ENCODE results near the gene CPPED1.

The CPPED1 gene

DNA sequence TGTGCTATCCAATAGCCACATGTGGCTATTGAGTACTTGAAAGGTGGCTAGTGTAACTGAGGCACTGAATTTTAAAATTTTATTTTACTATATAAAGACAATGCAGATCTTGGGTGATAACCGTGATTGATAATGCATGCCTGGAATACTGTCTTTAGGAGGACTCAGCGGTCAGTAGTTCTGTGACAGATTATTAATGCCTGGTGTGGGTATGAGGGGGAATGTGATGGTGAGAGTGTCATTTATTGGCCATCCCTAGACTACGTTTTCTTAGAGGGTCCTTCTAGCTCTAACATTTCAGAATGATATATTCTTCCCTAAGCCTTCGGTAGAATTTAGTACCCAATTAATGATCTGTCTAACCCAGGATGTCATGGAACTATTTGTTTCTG, 157.6 kb downstream of the CPPED1 start:
- no peak for DNase-seq (ENCODE audit: low read depth)

DNA sequence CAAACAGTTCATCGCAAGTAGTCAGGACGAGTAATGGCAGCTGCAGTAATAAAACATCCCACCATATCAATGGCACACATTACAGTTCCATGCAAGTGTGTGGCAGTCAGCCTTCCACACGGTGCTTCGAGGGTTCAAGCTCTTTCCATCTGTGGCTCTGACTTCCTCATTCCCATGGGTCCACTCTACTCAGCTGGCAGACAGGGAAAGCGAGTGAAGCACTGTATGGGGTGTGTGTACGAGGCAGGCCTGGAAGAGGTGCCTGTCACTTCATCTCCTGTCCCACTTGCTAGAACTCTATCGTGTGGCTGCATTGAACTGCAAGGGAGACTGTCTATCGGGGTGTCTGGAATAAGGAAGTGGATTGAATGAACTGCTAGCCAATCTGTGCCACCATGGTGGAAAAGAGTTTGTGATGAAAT, 160.6 kb downstream of the CPPED1 start:
- DNase-seq (ENCODE audit: low read depth) = no peak

DNA sequence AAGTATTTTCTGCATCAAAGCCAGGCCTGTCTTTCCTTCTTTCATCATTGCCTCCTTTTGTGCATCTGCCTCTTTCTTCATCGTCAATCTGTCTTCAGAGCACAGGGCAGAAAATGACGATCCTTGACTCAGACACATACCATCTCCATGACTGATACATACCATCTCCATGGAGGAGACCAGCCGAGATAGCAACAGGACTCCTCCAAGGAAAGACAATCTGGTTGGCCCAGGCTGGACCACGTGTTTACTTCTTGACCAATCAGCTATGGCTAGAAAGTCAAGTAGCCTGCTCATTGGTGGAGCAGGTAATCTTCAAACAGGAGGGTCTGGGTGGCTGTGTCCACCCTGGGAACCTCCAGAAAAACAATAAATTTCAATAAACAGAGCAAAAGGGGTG, 164.6 kb downstream of the CPPED1 start:
- peak; percentile 88 for DNase-seq (ENCODE audit: low read depth)

DNA sequence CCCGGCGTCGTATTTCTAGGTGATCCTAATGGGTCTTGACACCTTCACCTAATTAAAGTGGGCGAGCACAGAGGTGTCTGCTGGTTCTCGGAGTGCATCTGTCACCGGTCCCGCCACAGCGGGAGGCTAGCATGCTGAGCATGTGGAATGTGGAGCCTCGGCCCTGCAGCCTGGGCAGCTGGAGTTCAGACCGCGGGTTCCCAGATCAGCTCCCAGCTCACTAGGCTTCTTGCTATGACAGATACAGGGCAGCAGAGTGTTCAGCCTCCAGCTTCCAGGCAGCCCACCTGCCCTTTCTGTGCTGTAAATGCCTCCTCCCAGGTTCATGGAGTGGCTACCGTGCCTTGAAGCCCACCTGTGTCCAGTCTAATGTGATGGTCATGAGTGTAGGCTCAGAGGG, 166.7 kb downstream of the CPPED1 start:
- DNase-seq (ENCODE audit: low read depth) = no peak

DNA sequence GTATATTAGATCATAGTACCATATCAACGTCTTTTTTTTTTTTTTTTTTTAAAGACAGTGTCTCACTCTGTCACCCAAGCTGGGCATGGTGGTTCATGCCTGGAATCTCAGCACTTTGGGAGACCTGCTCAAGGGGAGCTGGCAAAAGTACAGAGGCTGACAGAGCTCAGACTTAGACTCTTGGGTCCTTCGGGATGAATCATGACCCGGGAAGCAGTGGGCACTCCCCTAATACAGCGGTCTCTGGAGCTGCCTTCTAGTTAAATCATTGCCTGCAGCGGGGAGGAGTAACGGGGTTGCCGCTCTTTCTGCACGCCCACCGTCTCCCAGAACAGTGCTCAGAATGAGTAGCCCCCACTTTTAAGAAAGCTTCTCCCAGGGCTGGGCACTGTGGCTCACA, 174.4 kb downstream of the CPPED1 start:
- no peak for DNase-seq (ENCODE audit: low read depth)

DNA sequence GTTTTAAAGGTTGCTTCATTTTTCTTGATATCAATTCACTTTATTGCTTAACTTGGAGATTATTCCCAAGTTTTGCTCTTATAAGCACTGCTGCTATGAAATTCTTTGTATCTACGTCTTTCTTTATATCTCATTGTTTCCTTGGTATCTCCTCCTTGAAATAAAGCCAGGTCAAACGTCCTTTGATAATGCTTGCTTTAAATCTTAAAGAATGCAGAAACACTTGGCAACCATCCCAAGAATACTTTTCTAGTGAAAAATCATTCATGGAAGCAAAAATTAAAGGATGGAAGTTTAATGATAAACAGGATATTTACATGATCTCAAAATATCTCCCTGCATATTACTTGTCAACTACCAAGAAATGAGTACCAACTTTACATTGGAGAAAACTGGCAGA, 175.2 kb downstream of the CPPED1 start:
- no peak for DNase-seq (ENCODE audit: low read depth)

DNA sequence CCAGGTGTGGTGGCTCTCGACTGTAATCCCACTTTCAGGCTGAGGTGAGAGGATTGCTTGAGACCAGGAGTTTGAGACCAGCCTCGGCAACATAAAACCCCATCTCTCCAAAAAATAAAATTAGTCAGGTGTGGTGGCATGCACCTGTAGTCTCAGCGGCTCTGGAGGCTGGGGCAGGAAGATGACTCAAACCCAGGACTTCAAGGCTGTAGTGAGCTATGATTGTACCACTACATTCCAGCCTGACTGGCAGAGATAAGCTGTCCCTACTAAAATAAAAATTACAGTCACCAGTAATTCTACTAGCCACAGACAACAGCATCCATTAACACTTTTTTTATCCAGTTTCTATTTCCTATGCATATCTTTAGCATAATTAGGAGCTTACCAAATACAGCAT, 176.3 kb downstream of the CPPED1 start:
- no peak for DNase-seq (ENCODE audit: low read depth)

DNA sequence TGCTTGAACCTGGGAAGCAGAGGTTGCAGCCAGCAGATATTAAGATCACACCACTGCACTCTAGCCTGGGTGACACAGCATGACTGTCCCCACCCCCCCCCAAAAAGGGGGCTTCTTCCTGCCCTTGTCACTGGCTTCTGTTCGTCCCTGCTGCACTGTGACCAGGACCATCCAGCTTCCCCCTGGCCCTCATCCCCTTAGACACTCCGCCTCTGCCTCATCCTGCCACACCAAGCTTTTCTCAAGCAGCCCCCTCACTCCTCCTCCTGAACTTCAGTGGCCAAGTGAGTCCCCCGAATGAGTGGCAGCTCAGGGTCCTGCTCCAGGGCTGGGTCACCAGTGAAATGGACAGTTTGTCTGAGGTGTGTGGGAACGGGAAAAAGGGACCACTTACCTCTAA, 177.3 kb downstream of the CPPED1 start:
- DNase-seq (ENCODE audit: low read depth) = no peak

DNA sequence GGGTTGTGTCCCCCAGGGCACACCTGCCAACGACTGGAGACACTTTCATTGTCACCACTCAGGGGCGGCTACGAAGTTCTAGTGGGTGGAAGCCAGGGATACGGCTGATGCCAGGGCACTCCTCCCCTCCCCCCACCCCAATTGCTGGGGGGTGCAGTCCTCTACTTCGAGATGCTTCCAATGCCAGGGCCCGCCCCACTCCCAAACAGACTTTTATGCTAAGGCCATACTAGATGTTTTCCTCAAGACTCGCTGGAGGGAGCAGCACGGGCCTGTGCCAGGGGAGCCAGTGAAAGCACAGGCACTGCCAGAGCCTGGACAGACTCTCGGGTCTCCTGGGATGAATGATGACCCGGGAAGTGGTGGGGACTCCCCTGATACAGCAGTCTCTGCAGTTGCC, 178.0 kb downstream of the CPPED1 start:
- no peak for DNase-seq (ENCODE audit: low read depth)

DNA sequence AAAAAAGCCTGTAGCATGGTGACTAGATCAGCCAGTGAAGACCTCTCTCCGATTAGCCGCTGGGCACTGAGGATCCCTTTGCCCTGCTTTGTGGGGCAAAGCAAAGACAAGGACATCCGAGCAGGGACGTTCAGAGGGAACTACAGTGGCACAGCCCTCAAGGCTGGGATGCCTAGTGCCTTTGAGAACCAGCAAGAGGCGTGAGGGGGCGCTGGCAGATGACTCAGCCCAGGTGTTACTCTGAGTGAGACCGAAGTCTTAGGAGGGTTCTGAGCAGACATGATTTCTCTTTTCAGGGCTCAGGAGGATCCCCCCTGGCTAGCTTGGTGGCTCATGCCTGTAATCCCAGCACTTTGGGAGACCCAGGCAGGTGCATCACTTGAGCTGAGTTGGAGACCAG, 178.6 kb downstream of the CPPED1 start:
- no peak for DNase-seq (ENCODE audit: low read depth)

DNA sequence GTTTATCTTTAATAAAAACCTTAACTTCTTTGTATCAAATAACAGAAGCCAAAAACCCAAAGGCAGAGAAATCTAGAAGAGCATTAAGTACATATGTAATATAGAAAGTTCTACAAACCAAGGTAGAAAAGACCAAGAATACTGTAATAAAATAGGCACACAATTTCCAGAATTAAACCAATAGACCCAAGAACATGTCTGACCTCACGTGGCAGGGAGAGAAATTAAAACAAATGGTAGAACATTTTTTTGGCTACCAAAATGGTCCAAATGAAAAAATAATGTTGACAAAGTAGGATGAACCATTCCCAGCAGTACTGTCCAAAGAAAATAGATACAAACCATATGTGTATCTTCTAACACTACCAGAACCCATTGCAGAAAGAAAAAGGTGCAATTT, 183.5 kb downstream of the CPPED1 start:
- no peak for DNase-seq (ENCODE audit: low read depth)

DNA sequence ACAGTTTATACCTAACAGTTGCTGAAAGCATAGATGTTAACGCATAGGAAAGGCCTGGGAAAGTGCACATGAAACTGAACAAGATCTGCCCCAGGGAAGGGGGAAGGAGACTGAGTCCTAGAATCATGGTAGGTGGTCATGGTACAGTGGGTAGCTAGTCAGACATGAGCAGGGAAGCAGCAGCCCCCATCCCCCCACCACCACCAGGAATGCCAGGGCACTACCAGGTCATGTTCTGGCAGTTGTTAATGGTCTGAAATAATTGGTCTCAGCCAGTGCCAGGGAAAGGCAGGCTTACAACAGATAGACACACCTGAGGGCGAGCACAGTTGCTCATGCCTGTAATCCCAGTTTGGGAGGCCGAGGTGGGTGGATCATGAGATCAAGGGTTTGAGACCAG, 185.2 kb downstream of the CPPED1 start:
- DNase-seq (ENCODE audit: low read depth) = no peak

DNA sequence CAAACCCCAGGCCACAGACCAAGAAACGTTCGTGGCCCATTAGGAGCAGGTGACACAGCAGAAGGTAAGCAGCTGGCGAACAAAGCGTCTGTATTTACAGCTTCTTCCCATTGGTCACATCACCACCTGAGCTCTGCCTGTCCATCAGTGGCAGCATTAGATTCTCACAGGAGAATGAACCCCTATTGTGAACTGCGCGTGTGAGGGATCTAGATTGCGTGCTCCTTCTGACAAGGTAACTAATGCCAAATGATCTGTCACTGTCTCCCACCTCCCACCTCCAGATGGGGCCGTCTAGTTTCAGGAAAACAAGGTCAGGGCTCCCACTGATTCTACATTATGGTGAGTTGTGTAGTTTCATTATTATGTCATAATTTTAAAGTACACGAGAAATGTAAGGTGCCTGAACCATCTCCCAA, 186.3 kb downstream of the CPPED1 start:
- DNase-seq (ENCODE audit: low read depth) = no peak

DNA sequence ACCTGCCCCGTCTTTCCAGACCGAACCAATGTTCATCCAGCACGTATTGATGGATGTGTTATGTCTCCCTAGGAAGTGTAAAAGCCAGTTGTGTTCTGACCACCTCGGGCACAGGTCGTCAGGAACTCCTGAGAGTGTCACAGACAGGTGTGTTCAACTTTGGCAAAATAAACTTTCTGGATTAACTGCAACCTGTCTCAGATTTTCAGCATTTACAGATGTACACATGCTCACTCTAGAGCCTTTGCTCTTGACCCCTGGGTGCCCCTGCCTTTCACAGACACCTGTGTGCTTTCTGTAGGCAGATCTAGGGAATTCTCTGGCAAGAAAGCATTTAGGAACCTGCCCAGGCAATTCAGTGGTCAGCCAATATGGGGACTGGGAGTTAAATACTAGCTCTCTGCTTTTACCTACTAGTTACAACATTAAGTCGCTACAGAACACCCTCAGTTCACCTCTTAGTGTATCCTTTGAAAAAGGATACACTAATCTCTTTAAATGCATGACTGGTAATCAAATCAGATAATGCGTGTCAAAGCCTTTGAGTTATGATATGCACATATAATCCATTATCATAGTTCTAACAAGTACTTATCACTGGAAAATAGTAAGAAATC, 188.9 kb downstream of the CPPED1 start:
- DNase-seq (ENCODE audit: low read depth) = no peak

DNA sequence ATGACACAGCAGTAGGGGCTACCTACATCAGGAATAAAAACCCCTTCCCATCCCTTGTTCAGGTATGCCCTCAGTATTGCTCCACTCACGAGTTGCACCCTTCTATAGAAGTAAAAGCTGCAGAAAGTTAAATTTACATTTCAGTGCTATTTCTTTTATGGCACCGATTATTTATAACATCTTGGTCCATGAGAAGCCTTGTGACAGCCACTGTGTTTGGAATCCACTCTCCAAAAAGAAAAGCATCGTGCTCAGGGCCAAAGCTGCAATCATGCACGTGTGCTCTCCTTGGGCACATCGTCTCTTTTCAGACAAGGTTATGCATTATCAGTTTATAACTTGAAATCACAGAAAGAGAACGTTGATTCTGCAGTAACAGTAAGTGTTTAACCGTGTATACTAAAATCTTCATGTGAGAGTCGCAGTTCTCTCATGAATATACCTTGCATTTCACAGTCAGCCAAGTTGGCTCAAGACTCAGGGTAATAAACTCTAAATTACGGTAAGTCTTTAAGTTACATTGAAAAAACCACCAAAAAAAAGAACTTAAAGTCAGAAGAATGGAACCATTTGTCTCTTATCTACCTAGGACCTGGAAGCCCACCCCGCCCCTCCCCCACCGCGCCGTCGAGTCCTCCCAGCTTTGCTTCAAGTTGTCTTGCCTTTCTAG, 189.6 kb downstream of the CPPED1 start:
- no peak for DNase-seq (ENCODE audit: low read depth)

DNA sequence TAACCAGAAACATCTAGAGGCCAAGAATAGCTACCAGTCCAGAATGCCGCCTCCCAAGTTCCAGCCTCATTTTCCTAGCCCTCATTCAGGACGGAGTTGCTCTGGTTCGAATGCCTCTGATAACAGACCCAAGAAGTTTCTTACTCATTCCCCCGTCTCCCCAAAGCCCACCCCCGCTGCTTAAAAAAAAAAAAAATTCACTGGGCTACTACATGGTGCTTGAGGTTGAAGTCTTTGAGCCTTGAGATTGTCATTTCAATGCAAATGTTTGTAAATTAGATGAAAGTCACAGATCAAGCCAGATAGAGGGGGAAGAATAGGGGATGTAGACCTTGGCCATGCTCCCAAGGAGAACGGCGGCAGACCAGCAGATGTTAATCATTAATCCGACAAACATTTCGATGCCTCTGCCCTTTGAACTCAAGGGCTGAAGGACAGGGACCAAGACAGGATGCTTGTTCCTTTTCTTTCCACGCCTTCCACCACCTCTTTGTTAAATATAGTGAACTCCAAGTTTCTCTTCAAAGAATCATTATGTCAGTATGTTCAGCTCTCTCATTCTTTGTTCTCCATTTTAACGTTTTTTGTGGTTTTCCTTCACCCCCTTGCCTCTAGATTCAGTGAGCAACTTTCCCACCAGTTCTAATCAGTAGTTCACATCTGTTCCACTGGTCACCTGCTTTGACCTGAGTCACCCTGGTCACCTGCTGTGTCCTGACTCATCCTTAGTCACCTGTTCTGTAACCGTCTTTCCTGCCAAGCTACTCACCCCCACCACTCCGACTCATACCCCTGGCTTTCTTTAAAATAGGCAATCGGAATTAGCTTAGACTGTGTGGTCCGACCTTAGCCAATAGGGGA, 190.3 kb downstream of the CPPED1 start:
- DNase-seq (ENCODE audit: low read depth) = peak; percentile 53

DNA sequence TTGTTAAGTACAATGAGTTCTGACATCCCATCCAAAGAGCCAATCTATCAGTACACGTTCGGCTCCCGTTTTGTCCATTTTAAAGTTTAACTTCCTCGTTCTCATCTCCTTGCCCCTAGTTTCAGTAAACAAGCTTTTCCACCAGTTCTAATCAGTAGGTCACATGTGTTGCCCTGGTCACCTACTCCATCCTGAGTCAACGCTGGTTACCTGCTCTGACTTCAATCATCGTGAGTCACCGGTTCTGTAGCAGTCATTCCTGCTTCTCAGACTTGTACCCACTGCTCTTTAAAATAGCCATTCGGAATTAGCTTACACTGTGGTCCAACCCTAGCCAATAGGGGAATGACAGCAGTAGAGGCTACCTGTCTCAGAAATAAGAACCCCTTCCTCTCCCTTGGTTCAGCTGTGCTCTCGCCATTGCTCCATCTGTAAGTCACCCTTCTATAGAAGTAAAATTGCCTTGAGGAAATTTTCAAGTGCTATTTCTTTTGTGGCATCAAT, 191.0 kb downstream of the CPPED1 start:
- no peak for DNase-seq (ENCODE audit: low read depth)

DNA sequence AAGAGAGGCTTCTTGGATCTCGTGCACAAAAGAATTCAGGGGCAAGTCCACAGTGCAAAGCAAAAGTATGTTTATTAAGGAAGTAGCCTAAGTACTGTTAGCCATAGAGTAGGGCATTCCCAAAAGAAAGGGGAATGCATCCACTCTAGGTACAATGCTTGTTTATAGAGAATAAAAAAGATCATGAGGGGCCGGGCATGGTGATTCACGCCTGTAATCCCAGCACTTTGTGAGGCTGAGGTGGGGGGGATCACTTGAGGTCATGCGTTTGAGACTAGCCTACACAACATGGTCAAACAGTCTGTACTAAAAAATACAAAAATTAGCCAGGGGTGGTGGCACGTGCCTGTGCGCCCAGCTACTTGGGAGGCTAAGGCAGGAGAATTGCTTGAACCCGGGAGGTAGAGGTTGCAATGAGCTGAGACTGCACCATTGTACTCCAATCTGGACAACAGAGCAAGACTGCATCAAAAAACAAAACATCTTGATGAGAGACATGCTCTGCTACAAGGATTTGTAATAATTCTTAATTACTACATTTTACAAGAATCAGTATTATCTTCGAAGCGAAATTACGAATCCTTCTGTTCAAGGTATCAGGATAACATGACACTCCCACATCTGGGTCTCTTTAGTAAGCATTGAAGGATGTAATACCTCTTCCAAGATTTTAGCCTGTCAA, 191.6 kb downstream of the CPPED1 start:
- DNase-seq (ENCODE audit: low read depth) = no peak

DNA sequence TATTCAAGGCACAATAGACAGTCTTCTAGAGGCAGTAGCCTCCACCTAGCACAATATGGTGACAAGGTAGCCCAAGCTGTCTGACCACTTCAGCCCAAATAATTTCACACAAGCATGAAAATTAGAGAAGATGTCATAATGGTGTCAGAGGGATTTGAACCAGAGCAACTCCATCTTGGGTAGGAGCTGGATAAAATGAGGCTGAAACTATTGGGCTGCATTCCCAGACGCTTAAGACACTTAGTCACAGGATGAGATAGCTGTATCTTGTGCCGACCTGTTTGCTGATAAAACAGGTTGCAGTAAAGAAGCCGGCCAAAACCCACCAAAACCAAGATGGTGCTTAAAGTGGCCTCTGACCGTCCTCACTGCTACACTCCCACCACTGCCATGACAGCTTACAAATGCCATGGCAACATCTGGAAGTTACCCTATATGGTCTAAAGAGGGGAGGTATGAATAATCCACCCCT, 192.6 kb downstream of the CPPED1 start:
- no peak for DNase-seq (ENCODE audit: low read depth)

DNA sequence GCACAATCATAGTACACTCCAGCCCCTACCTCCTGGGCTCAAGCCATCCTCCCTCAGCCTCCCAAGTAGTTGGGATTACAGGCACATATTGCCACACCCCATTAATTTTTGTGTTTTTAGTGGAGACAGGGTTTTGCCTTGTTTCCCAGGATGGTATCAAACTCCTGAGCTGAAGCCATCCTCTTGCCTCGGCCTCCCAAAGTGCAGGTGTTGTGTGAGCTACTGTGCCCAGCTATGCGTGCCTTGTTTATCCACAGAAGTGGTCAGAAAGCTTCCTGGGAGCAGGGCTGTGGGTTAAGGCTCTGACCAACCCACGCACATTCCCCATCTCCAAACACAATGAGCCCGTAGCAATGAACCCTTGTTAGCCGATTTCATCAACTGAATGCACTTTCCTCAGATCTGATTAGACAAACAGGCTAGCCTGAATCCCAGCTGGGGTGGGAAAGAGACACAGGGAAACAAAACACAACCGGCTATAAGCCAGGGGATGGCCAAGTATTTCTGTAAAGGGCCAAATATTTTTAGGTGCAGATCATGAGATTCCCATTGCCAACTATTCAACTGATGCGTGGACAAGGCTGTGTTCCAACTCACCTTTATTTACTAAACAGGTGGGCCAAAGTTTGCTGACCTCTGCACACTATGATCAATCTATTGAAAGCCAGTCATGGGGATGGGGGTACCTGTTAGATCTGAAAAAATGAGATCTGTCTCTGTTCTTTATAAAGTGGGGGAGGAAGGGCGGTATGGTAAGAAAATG, 193.6 kb downstream of the CPPED1 start:
- no peak for DNase-seq (ENCODE audit: low read depth)

Data from HS-5 (cell line).